Panc1 (cell line): ENCODE results near the gene PIK3R1.

Source experiments
- SIN3A ChIP-seq: IDR thresholded peaks from 2 replicates; pipeline ENCODE4 v1.6.1; 2012; ENCODE audit warnings: low read depth, mild to moderate bottlenecking, low read length, moderate library complexity, borderline replicate concordance; ENCODE audit not compliant: insufficient read depth
- TCF7L2 ChIP-seq: IDR thresholded peaks from 2 replicates; pipeline ENCODE4 v1.6.1; 2011; ENCODE audit warnings: mild to moderate bottlenecking, low read depth, low read length, inconsistent platforms
- TF ChIP-seq, protein P1 (sequence below): fragments of 450-650 bp; IDR thresholded peaks from 2 replicates; pipeline ENCODE4 v1.5.1; 2017; ENCODE audit warnings: mild to moderate bottlenecking

DNA sequence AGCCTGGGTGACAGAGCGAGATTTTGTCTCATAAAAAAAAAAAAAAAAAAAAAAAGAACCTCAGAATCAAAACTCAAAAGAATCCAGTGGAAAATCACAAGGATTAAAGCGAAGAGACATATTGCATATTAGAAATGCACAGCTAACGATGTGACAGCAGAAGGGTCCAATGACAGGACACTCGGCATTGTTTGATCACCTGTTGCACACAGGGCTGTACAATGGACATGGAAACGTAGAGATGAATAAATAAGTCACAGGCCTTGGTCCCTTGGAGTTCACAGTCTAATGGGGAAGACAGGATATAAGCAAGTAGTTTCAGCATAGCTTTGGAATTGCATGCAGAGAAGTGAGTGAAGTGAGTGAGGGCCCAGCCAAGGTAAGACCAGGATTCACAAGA is 25.9 kb upstream of the PIK3R1 start:
- TF ChIP-seq TCF7L2 (no peak), SIN3A (no peak)
- TF ChIP-seq, protein P1, sequence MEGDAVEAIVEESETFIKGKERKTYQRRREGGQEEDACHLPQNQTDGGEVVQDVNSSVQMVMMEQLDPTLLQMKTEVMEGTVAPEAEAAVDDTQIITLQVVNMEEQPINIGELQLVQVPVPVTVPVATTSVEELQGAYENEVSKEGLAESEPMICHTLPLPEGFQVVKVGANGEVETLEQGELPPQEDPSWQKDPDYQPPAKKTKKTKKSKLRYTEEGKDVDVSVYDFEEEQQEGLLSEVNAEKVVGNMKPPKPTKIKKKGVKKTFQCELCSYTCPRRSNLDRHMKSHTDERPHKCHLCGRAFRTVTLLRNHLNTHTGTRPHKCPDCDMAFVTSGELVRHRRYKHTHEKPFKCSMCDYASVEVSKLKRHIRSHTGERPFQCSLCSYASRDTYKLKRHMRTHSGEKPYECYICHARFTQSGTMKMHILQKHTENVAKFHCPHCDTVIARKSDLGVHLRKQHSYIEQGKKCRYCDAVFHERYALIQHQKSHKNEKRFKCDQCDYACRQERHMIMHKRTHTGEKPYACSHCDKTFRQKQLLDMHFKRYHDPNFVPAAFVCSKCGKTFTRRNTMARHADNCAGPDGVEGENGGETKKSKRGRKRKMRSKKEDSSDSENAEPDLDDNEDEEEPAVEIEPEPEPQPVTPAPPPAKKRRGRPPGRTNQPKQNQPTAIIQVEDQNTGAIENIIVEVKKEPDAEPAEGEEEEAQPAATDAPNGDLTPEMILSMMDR: no peak
